ENCODE results near the gene MRFAP1.
"Not testable (repeated sequence)": the region's sequence is repeated elsewhere in the genome, so short reads cannot be mapped to it uniquely, and the experiment has no call there.

The MRFAP1 gene

GRCh38 chr4:6641164-6641970 is 882 bp downstream of the MRFAP1 start:
- DNase-seq, result peak in 1 of 2 donors; percentile 56

GRCh38 chr4:6641971-6642320 is 1.5 kb downstream of the MRFAP1 start:
- no peak for DNase-seq

GRCh38 chr4:6643141-6643847 is 2.8 kb downstream of the MRFAP1 start:
- no peak for DNase-seq

GRCh38 chr4:6644792-6645530 is 4.5 kb downstream of the MRFAP1 start:
- no peak for DNase-seq

- no peak for DNase-seq
Measured at GRCh38 chr4:6647169-6647568, 6.7 kb downstream of the MRFAP1 start.

- no peak for DNase-seq
Measured at GRCh38 chr4:6647582-6648230, 7.2 kb downstream of the MRFAP1 start.

GRCh38 chr4:6649216-6649615 is 8.7 kb downstream of the MRFAP1 start:
- no peak for DNase-seq

- DNase-seq, result not testable (repeated sequence)
Measured at GRCh38 chr4:6654211-6654610, 13.7 kb downstream of the MRFAP1 start.

- DNase-seq, result not testable (repeated sequence)
Measured at GRCh38 chr4:6655291-6655690, 14.8 kb downstream of the MRFAP1 start.

- DNase-seq, result no peak
Measured at GRCh38 chr4:6655924-6656323, 15.4 kb downstream of the MRFAP1 start.

GRCh38 chr4:6657242-6658208 is 17.0 kb downstream of the MRFAP1 start:
- DNase-seq, result no peak

- DNase-seq, result no peak
Measured at GRCh38 chr4:6658209-6658595, 17.7 kb downstream of the MRFAP1 start.

GRCh38 chr4:6658597-6659075 is 18.2 kb downstream of the MRFAP1 start:
- DNase-seq, result peak in 1 of 2 donors; percentile 42

- DNase-seq, result no peak
Measured at GRCh38 chr4:6659897-6660296, 19.4 kb downstream of the MRFAP1 start.

GRCh38 chr4:6660430-6660829 is 19.9 kb downstream of the MRFAP1 start:
- no peak for DNase-seq

- DNase-seq, result no peak
Measured at GRCh38 chr4:6662591-6662990, 22.1 kb downstream of the MRFAP1 start.

- DNase-seq, result no peak
Measured at GRCh38 chr4:6663596-6664393, 23.3 kb downstream of the MRFAP1 start.

GRCh38 chr4:6665320-6665654 is 24.8 kb downstream of the MRFAP1 start:
- DNase-seq, result no peak

- no peak for DNase-seq
Measured at GRCh38 chr4:6668391-6668790, 27.9 kb downstream of the MRFAP1 start.

GRCh38 chr4:6671648-6672047 is 31.2 kb downstream of the MRFAP1 start:
- DNase-seq, result no peak

- DNase-seq, result no peak
Measured at GRCh38 chr4:6672131-6672530, 31.6 kb downstream of the MRFAP1 start.
